GM20431 (cell line): ENCODE data around the gene GPRIN1.

ENCODE experiments used
- in situ Hi-C: fragments of 300-500 bp; cut with MseI, MboI; formaldehyde crosslinking; loops from one replicate; pipeline ENCODE4 v1.15.0; 2020; ENCODE audit warnings: low sequenced_read_pairs; ENCODE audit not compliant: unreplicated experiment

Gene GPRIN1

DNA sequence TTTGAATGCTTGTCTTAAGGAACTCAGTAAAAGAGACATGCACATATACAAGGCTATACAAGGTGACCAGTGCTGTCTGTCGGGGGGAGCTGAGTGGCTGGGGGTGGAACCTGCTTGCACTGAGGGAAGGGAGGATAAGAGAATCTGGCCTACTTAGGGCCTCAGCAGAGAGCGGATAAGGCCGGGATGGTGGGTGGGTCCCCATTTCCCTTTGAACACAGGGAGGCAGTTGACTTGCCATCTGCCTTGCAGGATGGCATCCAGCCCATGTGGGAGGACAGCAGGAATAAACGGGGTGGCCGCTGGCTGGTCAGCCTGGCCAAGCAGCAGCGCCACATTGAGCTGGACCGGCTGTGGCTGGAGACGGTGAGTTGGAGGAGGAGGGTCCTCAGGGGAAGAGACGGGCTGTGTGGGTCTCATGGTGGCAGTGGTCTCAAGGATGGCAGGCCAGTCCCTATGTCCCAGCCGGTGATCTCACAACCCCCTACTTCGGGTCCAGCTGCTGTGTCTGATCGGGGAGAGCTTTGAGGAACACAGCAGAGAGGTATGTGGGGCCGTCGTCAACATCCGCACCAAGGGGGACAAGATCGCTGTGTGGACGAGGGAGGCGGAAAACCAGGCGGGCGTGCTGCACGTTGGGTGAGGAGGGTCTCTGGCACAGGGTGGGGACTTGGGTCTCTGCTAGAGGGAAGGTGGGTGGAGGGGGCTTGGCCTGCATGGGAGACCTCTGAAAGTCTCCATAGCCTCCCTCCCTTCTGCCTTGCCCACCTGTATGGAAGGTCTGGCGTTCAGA is 35.1 kb upstream of the GPRIN1 start:
- in situ Hi-C loops: no loop called here

DNA sequence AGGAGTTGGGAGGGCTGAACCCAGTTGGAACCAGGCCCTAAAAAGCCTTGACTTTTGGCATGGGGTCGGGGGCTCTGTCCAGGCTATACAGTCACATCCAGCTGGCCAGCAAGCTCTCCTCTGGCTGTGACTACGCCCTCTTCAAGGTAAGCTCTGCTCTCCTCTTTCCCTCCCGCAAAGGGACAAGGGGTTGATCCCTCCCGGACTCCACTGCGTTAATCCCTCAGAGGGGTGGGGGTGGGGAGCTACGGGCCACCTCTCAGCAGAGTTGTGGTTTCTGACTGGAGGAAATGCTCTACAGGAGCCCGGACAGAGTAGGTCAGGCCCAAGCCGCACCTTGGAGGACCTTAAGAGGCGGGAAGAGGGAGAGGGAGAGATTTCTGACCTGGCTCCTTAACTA is 34.3 kb upstream of the GPRIN1 start:
- in situ Hi-C loops: no loop called here

DNA sequence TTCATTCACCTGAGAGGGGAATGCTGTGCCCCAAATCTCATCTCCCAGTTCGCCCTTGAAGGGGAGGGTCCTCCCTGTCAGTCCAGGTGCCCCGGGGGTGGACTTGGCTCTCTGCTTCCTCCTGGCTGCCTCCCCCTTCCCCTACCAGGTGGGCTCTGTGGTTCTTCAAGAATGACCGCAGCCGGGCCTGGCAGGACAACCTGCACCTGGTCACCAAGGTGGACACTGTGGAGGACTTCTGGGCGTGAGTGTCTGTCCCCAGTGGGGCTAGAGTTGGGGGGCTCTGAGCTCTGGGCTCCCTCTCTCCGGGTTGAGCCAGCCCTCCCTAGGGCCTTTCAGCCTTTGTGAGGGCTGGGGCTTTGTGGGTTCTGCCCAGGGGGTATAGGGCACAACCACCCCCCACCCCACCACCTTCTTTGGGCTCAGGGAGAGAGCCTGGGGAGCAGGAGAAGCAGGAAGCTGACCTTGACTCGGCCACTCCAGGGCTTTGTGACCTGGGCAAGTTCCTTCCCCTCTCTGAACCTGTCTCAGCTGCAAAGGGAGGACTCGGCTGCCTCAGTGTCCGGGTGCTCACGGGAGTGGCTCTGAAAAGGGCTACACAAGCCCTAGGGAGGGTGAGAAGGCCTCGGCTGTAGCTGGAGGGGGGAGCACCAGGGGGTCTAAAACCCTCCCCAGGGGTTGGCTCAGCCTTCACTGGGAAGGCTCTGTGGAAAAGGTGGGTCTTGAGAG is 33.7 kb upstream of the GPRIN1 start:
- in situ Hi-C loops: no loop called here

DNA sequence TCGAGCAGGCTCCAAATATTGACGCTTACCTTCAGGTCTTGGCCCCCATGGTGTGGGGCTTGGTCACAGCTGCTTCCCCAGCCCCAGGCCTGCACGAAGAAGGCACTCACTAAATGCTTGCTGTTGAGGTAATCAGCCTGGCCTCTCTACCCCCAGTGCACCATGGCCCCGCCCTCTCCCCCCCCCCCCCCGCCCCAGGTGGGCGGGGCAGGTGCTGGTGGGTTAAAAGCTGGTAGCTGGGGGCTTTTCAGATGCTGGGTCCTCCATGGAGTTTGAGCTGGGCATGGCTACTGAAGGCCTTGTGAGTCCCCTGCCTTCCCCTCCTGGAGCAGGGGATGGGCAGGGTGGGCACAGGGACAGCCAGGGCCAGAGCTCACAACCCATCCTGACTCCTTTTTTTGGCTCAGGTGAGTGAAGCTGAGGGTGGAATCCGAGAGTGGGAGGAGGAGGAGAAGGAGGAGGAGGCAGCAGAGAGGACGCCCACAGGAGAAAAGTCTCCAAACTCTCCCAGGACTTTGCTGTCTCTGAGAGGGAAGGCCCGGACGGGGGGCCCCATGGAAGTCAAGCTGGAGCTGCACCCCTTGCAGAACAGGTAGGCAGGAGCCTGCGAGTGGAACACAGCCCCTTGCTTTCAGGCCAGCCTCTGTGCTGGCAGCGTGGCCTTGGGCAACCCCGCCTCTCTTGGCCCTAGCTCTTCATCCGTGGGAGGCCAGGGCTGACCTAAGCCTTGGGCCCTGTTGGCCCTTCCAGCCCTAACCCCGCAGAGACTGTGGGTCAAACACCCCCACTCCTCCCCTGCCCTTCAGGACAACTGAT is 32.9 kb upstream of the GPRIN1 start:
- in situ Hi-C loops: no loop called here

DNA sequence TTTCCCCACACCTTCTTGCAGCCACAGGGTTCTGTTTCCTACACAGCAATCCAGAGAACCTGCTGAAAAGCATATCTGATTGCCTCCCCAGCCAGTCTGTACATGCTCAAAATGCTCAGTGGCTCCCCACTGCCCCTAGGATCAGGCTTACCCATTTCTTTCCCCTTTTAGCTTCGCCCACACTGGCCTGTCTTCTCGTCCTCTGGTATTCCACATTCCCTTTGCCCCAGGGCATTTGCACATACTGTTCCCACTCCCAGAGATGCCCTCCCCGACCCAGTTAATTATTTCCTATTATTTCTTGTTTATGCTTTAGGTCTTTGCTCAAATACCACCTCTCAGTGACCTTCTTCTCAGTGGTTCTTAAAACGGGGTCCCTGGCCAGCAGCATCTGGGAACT is 30.7 kb upstream of the GPRIN1 start:
- in situ Hi-C loops: no loop called here

DNA sequence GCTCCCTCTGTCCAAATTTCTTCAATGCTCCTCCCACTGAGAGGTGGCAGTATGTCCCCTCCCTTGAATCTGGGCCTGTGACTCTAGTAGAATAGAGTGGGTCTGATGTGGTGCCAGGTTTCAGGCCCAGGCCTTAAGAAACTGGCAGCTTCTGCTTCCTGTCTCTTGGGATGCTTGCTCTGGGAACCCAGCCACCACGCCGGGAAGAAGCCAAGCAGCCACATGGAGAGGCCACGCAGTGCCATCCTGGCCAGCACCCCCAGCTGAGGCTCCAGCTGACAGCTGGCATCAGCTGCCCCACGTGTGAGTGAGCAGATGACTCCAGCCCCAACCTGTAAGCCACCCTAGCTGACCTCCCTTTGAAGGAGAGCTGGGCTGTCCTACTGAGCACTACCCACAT is 30.0 kb upstream of the GPRIN1 start:
- in situ Hi-C loops: no loop called here

DNA sequence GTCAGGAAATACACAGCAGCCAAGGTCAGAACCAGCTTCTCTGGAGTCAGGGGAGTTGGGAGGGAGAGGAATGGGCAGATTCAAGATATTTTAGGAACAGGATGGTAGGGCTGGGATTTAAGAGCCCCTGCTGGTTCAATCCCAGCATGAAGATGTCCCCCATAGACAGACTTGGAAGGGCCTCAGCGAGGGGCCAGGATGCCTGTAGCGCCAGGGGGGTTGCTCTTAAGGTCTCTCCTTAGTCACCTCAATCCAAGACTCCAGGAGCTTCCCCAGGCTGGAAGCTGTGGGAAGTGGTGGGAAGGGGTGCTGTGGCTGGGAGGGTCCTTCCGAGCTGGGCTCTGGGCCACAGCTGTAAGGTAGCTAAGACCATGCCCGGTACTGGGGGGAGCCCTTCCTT is 29.3 kb upstream of the GPRIN1 start:
- in situ Hi-C loops: no loop called here

DNA sequence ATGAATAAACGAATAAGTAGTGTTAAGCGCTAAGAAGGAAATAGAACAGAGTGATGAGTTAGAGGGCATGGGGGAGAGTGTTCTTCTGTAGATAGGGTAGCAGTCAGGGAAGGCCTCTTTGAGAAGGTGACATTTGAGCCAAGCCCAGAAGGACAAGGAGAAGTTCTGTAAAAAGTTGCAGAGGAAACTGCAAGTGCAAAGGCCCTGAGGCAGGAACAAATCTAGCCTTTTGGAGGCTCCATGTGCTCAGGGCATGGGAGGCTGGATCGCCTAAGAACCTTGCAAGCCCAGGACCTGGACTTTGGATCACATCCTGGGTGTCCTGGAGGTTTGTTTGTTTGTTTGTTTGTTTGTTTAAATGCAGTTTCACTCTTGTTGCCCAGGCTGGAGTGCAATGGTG is 28.5 kb upstream of the GPRIN1 start:
- in situ Hi-C loops: no loop called here

DNA sequence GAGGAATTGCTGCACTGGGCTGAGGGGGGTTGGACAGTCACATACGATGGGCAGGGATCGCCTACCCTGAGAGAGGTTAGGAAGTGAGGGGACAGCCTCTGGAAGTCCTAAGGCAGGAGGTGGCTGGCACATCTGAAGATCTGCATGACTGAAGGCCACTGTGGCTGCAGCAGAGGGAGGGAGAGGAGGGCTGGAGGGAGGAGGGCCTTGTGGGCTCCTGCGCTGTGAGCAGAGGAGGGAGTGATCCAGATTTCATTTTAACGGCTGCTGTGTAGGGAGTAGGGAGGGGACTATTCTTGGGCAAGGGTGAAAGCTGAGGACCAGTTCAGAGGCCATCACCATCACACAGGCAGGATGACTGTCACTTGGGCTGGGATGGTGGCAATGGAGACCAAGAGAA is 27.6 kb upstream of the GPRIN1 start:
- in situ Hi-C loops: no loop called here

DNA sequence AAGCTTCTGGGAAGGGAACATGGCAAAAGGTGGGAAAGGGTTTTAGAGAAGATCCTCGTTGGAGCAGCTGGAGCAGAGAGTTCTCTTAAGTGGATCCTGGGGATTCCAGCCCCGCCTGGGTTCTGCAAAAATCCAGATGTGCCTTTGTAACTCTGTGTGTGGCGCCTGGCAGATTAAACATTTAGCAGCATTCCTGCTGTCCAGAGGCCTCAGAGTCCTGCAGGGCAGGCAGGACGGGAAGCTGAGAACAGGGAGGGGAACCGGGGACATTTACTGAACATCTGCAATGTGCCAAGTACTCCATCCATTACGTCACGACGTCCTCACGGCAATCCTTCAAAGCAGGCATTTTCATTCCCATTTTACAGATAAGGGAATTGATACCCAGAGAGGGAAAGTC is 26.5 kb upstream of the GPRIN1 start:
- in situ Hi-C loops: no loop called here

DNA sequence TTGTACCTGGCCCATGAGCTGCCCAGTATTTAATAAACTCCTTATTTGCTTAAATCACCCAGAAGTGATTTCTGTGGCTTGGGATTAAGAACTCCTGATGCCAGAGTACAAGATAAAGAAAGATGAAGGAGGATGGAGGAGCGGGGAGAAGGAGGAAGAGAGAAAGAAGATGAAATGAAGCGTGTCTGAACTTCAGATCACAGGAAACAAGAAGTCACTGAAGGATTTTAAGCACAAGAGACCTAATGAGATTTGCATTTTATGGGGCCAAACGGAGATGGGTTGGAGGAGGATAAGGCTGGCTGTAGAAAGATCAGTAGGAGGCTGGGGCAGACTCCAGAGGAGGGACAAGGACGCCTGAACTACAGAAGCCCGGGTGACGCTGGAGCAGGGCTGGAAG is 23.6 kb upstream of the GPRIN1 start:
- in situ Hi-C loops: no loop called here

DNA sequence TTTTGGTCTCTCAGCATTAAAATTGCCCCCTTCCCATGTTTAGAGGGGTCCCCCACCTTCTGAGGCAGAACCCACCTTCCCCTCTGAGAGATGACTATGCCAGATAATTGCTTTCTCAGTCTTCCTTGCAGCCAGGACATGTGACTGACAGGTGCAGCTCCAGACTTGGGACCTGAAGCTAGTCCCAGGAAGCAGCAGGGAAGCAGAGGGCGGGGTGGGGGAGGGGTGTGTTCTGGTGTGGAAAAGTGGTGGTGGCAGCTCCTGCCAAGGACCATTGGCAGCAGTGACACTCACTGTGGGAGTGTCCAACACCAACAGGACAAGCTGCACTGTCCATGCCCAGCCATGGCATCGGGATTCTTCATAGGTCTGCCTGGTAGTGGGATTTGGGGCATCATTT is 22.8 kb upstream of the GPRIN1 start:
- in situ Hi-C loops: no loop called here

DNA sequence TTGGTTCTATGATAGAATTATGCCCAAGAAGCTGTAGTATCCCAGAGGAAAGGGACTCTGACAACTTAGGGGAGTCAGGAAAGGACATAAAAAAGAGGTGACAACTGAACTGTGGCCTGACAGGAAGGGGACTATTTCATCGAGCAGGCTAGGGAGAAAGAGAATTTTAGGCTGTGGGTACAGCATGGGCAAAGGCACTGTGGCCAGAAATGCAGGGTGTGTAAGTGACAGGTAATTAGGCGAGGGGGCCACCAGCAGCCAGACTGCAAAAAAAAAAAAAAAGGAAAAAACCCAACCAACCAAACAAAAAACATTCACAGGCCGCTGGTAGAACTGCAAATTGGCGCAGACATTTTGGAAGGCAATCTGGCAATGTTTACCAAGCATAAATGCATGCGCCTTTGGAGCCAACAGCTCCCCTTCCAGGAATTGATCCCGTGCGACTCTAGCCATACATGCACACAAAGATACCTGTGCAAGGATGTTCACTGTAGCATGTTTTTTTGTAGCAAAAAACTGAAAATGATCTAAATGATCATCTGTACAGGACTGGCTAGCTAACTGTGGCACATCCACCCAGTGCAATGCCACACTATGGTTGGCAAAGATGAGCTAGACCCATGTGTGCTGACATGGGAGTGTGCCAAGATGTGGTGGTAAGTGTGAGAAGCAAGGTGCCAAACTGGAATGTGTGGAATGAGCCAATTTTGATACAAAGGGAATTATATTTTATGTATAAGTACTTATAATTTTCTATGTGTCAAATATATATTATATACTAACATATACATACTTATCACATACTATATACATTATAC is 21.6 kb upstream of the GPRIN1 start:
- in situ Hi-C loops: no loop called here

DNA sequence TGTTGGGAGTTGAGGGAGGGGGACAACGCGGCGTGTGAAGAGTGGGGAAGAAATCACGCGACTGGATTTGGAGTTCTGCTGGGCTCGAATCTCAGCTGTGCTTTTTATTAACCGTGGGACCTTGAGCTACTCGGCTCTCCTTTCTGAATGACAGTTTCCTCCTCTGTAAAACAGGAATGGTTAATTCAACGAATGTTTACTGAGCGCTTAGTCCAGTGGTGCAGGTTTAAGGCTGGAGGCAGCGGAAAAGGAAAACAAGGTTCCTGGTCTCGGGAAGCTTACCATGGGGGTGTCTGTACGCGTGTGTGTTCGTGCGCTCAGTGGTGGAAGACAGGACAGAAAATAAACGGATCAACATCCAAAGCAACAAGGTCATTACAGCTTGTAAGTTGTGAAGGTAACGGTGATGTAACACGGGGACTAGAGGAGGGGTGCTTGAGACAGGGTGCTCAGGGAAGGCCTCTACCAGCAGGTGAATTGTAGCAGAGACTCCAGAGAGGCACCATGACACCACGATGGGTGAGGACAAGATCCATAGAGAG is 20.8 kb upstream of the GPRIN1 start:
- in situ Hi-C loops: no loop called here

DNA sequence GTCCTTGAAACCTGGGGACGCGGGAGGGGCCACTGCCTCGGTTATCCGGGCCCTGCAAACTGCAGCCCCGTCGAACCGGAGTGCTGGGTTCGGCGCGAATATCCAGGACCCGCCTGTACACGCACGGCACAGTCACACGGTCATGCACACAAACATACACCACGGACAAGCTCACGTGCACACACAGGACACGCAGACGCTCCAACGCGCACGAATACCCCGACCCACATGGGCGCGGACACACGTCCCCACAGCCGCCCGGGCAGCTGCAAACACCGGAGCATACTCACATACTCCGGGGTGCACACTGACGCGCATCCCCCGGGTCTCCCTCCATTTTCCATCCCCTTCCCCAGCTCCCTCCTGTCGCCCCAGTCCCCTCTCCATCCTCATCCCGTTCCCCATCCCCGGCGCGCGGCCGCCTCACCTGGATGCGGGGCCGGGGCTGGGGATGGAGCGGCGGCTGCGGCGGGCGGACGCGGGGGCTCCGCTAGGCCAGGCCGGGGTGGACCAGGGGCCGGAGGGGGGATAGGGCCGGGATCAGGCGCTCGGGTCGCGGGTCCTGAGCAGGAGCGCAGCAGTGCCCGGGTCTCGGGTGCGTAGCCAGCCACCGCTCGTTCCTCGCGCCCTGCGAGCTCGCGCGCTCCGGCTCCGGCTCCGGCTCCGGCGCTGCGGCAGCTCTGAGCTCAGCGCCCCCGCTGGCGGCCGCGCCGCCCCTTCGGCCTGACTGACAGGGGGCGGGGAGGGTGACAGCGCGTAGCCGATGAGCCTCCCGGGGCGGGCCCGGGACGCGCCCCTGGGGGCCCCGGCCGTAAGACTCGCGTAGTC is 20.1 kb upstream of the GPRIN1 start, which contains the start of the genes EIF4E1B and SNCB:
Gene EIF4E1B (plus strand): TSS at position 823 of the 828 bp plus-strand sequence. CDS start 12,113 bp downstream, outside the sequence.
Gene SNCB (minus strand): TSS at position 682 of the 828 bp plus-strand sequence. CDS start 880 bp downstream, outside the sequence.
- in situ Hi-C loops: no loop called here

DNA sequence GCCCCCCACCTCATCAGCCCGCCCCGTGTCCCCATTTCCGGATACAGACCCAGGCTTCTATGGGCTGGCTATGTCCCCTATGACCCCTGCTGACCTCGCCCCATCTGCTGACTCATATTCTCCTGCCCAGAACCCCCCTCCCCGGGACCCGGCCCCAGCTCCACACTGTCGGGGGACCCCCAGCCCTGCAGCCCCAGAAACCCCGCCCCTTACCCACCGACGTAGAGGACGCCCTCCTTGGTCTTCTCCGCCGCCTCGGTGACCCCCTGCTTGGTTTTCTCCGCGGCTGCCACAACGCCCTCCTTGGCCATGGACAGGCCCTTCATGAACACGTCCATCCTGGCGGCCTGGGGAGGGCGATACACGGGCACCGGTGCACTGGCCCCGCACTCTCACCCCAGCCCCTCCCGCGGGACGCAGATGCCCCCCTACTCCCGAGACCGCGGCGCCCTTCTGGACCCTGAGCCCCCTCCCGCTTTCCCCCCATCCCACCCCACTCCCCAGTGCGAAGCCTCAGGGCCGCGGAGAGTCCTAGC is 19.4 kb upstream of the GPRIN1 start:
- in situ Hi-C loops: no loop called here

DNA sequence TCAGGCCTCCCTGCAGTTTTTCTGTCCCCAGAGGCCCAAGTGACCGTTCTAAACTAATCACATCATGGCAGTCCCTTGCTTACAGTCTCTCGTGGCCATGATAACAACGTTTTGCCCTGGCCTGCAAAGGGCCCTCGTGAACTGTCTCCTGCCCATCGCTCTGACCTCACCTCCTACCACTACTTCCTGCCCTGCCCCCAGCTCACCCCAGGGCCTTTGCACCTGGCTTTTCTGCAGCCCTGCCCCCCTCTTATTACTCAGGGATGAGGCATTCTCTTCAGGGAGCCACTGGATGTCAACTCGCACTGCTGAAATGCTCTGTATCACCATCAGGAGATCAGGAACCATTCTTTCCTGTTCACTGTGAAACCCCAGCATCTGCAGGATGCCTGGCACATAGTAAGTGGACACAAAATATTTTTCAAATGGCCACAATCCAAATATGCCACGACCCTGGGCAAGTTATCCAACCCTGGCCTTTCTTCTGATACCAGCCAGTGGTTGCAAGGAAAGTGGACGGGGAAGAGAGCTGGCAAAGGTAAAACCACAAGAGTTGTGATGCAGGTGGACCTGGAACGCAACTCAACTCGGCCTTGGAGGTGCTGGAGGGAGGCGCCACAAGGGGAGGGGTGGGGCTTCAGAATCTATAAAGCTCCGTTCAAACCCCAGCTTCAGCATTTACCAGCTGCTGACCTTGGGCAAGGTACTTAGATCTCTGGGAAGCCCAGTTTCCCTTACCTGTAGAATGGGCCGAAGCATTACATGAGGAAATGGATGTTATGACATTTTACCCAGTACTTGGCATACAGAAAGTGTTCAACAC is 18.7 kb upstream of the GPRIN1 start:
- in situ Hi-C loops: no loop called here

DNA sequence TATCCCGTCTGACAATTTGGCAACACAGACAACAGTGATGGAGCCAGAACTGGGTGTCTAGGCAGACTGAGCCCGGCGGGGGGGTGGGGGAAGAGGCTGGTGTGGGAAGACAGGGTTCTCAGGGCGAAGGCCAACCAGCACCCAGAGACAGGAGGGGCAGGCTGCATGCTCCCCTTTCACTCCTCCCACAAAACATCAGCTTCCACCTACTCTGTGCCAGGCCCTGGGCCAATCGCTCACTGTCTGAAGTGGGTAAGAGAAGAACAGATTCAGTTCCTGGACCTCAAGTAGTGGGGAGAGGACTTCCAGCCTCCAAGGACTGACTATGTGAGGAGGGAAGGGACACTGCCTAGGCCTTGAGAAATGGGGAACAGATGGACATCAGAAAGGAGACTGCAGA is 17.6 kb upstream of the GPRIN1 start:
- in situ Hi-C loops: no loop called here
